ENCODE measurements around the gene KRTAP2-2. TPM values are rescaled to one million over a fixed set of nuclear protein-coding genes. Genes with fewer than 3 reads are reported as not detected.

KRTAP2-2 gene
- total and polyA plus RNA-seq, 10 of the 15 experiments (the other 5 are each of a cell fraction or from before 2014, with no cell fraction given), result not detected

- no TSS peak for BruUV-seq (replicated peaks)
- POLR2A ChIA-PET, result no interaction called here
- Histone ChIP-seq H3K4me2 (ENCODE audit: control insufficient read depth, insufficient read depth) (no peak overlapping the region), H3K4me1 (ENCODE audit: control insufficient read depth, insufficient read depth, low read length) (no peaks in the 10 kb centered on the region), H3K4me3 (no peak overlapping the region), H3K79me2 (ENCODE audit: control insufficient read depth, insufficient read depth, low read length) (no peaks in the 10 kb centered on the region), H3K9ac (ENCODE audit: control insufficient read depth, insufficient read depth, low read length) (no peak overlapping the region), H3K27me3 (replicated peaks in 1 of 2; ENCODE audit: control insufficient read depth in 2 of 2, insufficient read depth in 2 of 2, low read length in 1 of 2) (no peaks in the 10 kb centered on the region), H3K36me3 (ENCODE audit: control insufficient read depth in 2 of 2, insufficient read depth in 2 of 2, low read length in 1 of 2) (no peaks in the 10 kb centered on the region), H4K20me1 (ENCODE audit: control insufficient read depth, insufficient read depth) (no peaks in the 10 kb centered on the region), H3K9me3 (replicated peaks; ENCODE audit: control insufficient read depth, insufficient read depth, low read length) (no peaks in the 10 kb centered on the region), H2AFZ (ENCODE audit: control insufficient read depth, low read depth, low read length) (no peak overlapping the region), H3K27ac (ENCODE audit: control insufficient read depth, insufficient read depth) (no peak overlapping the region)
- no peak for TF ChIP-seq YY1 (IDR thresholded peaks at IDR 0.05; ENCODE audit: low read depth, low read length)
- no peak for TF ChIP-seq IRF4 (IDR thresholded peaks at IDR 0.05; ENCODE audit: low read depth, low read length)
- TF ChIP-seq E2F8 (IDR thresholded peaks at IDR 0.05; ENCODE audit: low read depth, partially characterized antibody), result no peak
- TF ChIP-seq ZNF687 (IDR thresholded peaks at IDR 0.05), result no peak
- no peak for TF ChIP-seq ESRRA (IDR thresholded peaks at IDR 0.05; ENCODE audit: low read length)
- no peak for TF ChIP-seq POLR2AphosphoS2 (IDR thresholded peaks at IDR 0.05; ENCODE audit: low read depth, low read length)
- no peak for TF ChIP-seq IRF5 (IDR thresholded peaks at IDR 0.05; ENCODE audit: borderline replicate concordance)
- TF ChIP-seq JUND (IDR thresholded peaks at IDR 0.05; ENCODE audit: low read depth, low read length), result no peak
- TF ChIP-seq STAT1 (conservative IDR thresholded peaks at IDR 0.05), result no peak
- TF ChIP-seq E4F1 (IDR thresholded peaks at IDR 0.05; ENCODE audit: borderline replicate concordance, partially characterized antibody), result no peak
- in situ Hi-C loops (cut with MboI), result no loop called here
- SMC1A ChIA-PET (ENCODE audit: uncharacterized antibody, unreplicated experiment), result no interaction called here
- DNase-seq (ENCODE audit: low read depth, low spot score) (no peak), ATAC-seq (no peak), FAIRE-seq (no peak)
- intact Hi-C loops (cut with micrococcal nuclease; ENCODE audit: unreplicated experiment), result no loop called here
- RAD21 ChIA-PET (ENCODE audit: unreplicated experiment), result no interaction called here
- 32% methylated on average over 4 of the region's 4 CpGs for whole genome bisulfite sequencing (ENCODE audit: insufficient coverage, insufficient replicate concordance, low lambda C conversion rate, missing lambda C conversion rate)
- CTCF ChIA-PET, result no interaction called here
Observed at GRCh38 chr17:41054025-41054424, 1.0 kb downstream of the KRTAP2-2 start.

All from GM12878 (cell line).